Gastroesophageal sphincter (tissue), 3 donors: ENCODE results near the gene DNAAF6.

Source experiments
- CTCF ChIP-seq, 4 experiments: fragments of 200-600 bp in 2 of 4; fragments of 450-650 bp in 2 of 4; sonication (generic) in 1 of 4; IDR thresholded peaks; one replicate each; pipeline ENCODE4 v1.5.1; 2017 to 2019; ENCODE audit warnings: antibody characterized with exemption in 4 of 4, mild to moderate bottlenecking in 2 of 4, moderate library complexity in 2 of 4
- POLR2A ChIP-seq, 2 donors: fragments of 450-650 bp; IDR thresholded peaks; one replicate each; pipeline ENCODE4 v1.6.1; 2017; ENCODE audit warnings: antibody characterized with exemption in 2 of 2, mild to moderate bottlenecking in 2 of 2, moderate library complexity in 1 of 2
- POLR2AphosphoS5 ChIP-seq: sonication (generic); formaldehyde crosslinking; IDR thresholded peaks from one replicate; pipeline ENCODE4 v1.6.1; 2017; ENCODE audit warnings: antibody characterized with exemption

- TF ChIP-seq CTCF (IDR thresholded peaks at IDR 0.05), result no peak
- no peak for TF ChIP-seq POLR2AphosphoS5
- TF ChIP-seq POLR2A (IDR thresholded peaks at IDR 0.05), result no peak
These were observed 67.4 kb downstream of the DNAAF6 start for GRCh38 chrX:107273795-107274194.
